ENCODE measurements around the gene KIAA0825.

DNA sequence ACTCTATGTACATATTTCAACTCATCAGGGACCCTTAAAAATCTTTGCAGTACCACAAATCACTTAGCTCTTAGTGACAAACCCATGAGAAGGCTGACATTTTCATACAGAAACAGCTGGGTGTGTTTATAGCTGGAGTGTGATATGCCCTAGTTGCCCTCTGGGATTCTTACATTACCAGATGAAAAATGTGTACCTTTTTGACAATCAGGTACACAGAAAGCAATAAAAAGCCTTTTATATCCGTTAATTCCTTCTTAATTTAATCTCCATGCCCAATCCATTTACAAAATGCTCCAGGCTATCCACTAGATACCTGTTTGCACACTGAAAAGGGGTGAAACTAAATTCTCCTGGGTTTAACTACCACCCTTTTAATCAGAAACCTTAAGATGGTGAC lies 222.9 kb downstream of the KIAA0825 start:
- no peak for TF ChIP-seq POLR2A (IDR thresholded peaks at IDR 0.05)
- TF ChIP-seq, protein P1, sequence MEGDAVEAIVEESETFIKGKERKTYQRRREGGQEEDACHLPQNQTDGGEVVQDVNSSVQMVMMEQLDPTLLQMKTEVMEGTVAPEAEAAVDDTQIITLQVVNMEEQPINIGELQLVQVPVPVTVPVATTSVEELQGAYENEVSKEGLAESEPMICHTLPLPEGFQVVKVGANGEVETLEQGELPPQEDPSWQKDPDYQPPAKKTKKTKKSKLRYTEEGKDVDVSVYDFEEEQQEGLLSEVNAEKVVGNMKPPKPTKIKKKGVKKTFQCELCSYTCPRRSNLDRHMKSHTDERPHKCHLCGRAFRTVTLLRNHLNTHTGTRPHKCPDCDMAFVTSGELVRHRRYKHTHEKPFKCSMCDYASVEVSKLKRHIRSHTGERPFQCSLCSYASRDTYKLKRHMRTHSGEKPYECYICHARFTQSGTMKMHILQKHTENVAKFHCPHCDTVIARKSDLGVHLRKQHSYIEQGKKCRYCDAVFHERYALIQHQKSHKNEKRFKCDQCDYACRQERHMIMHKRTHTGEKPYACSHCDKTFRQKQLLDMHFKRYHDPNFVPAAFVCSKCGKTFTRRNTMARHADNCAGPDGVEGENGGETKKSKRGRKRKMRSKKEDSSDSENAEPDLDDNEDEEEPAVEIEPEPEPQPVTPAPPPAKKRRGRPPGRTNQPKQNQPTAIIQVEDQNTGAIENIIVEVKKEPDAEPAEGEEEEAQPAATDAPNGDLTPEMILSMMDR (IDR thresholded peaks at IDR 0.05) = no peak

Data from esophagus squamous epithelium (tissue), 4 donors.